B cell (primary cell): ENCODE data around the gene ZBED2. TPM values are rescaled to one million over a fixed set of nuclear protein-coding genes. Genes with fewer than 3 reads are reported as not detected.

ENCODE experiments used
- ATAC-seq: fragments of 200-7000 bp; cut with Tn5 transposase; one replicate; pipeline ENCODE4 v1.10.0; 2021; ENCODE audit warnings: low read depth, mild to moderate bottlenecking, moderate number of reproducible peaks, moderate library complexity
- CTCF ChIA-PET: fragments of 350-600 bp; sonication (Branson Sonifier 250); formaldehyde crosslinking; loops from one replicate; lab custom pipeline; 2021; ENCODE audit warnings: antibody characterized with exemption, inconsistent platforms; lab: Charles Lee
- POLR2A ChIA-PET: fragments of 350-600 bp; sonication (Branson Sonifier 250); formaldehyde crosslinking; loops from one replicate; lab custom pipeline; 2021; ENCODE audit warnings: antibody characterized with exemption; lab: Charles Lee
- DNase-seq: peaks from one replicate; pipeline ENCODE4 v3.0.0; 2013
- H2AFZ ChIP-seq: 2 replicates; pipeline ENCODE4 v1.6.1; 2012; ENCODE audit warnings: mild to moderate bottlenecking, low read depth, low read length; ENCODE audit not compliant: insufficient read depth, poor library complexity, severe bottlenecking
- H3K27ac ChIP-seq, 2 donors: 1 replicate in 1 of 2; 2 replicates in 1 of 2; pipeline ENCODE4 v1.5.1; 2012 to 2013; ENCODE audit warnings: low read length in 2 of 2, mild to moderate bottlenecking in 2 of 2, moderate library complexity in 1 of 2
- H3K27me3 ChIP-seq, 4 experiments: fragments of 200-600 bp in 1 of 4; sonication (generic) in 1 of 4; replicated peaks in 1 of 4; 1 replicate in 2 of 4; 2 replicates in 2 of 4; pipeline versions ENCODE4 v1.6.1 to v1.7.0; 2013 to 2016; ENCODE audit warnings: low read length in 3 of 4, mild to moderate bottlenecking in 2 of 4, mixed read lengths in 1 of 4, moderate library complexity in 1 of 4; ENCODE audit not compliant: insufficient read depth in 4 of 4, control insufficient read depth in 3 of 4; ENCODE audit errors: control extremely low read depth in 1 of 4
- H3K36me3 ChIP-seq, 2 experiments: replicated peaks in 1 of 2; 1 replicate in 1 of 2; 2 replicates in 1 of 2; pipeline versions ENCODE4 v1.6.1 to v1.7.1; 2013; ENCODE audit warnings: low read length in 1 of 2; ENCODE audit not compliant: insufficient read depth in 2 of 2, control insufficient read depth in 1 of 2; ENCODE audit errors: control extremely low read depth in 1 of 2, extremely low read depth in 1 of 2
- H3K4me1 ChIP-seq, 2 donors: fragments of 200-600 bp in 1 of 2; sonication (generic) in 1 of 2; 1 replicate in 1 of 2; 2 replicates in 1 of 2; pipeline versions ENCODE4 v1.5.1 to v1.6.1; 2013 to 2017; ENCODE audit warnings: low read length in 2 of 2; ENCODE audit not compliant: control insufficient read depth in 2 of 2, insufficient read depth in 2 of 2
- H3K4me2 ChIP-seq: replicated peaks from 2 replicates; pipeline ENCODE3; 2012; ENCODE audit warnings: mild to moderate bottlenecking, low read depth, low read length; ENCODE audit not compliant: poor library complexity, severe bottlenecking
- H3K4me3 ChIP-seq, 5 experiments: fragments of 200-600 bp in 1 of 5; sonication (generic) in 1 of 5; 1 replicate in 3 of 5; 2 replicates in 2 of 5; pipeline versions ENCODE4 v1.5.1 to v1.7.0; 2011 to 2016; ENCODE audit warnings: low read length in 4 of 5, mild to moderate bottlenecking in 4 of 5, low read depth in 2 of 5, control low read depth in 1 of 5, moderate library complexity in 1 of 5; ENCODE audit not compliant: insufficient read depth in 1 of 5; ENCODE audit errors: control extremely low read depth in 1 of 5, extremely low read depth in 1 of 5
- H3K79me2 ChIP-seq: fragments of 200-600 bp; sonication (generic); one replicate; pipeline ENCODE4 v1.6.0; 2016; ENCODE audit warnings: low read length; ENCODE audit not compliant: control insufficient read depth, insufficient read depth
- H3K9ac ChIP-seq: fragments of 200-600 bp; sonication (generic); 2 replicates; pipeline ENCODE4 v1.6.1; 2017; ENCODE audit warnings: mild to moderate bottlenecking, low read length, moderate library complexity
- H3K9me3 ChIP-seq, 3 donors: one replicate each; pipeline versions ENCODE4 v1.6.1 to v1.7.1; 2013; ENCODE audit warnings: low read length in 2 of 3; ENCODE audit not compliant: control insufficient read depth in 2 of 3, insufficient read depth in 1 of 3; ENCODE audit errors: control extremely low read depth in 1 of 3
- H4K20me1 ChIP-seq: 2 replicates; pipeline ENCODE4 v1.6.0; 2012; ENCODE audit warnings: mild to moderate bottlenecking, low read length; ENCODE audit not compliant: insufficient read depth, control insufficient read depth, poor library complexity, severe bottlenecking
- H3K27ac Mint-ChIP-seq: one replicate; pipeline ENCODE4 v1.8.0; 2021; ENCODE audit warnings: mixed read lengths
- H3K27me3 Mint-ChIP-seq: one replicate; pipeline ENCODE4 v1.8.0; 2021; ENCODE audit warnings: mixed read lengths
- H3K4me1 Mint-ChIP-seq: one replicate; pipeline ENCODE4 v1.8.0; 2021; ENCODE audit warnings: mixed read lengths
- H3K4me3 Mint-ChIP-seq: one replicate; pipeline ENCODE4 v1.8.0; 2021; ENCODE audit warnings: mixed read lengths
- H3K9me3 Mint-ChIP-seq: one replicate; pipeline ENCODE4 v1.8.0; 2022; ENCODE audit warnings: mixed read lengths; ENCODE audit not compliant: insufficient read depth
- CTCF ChIP-seq: fragments of 200-600 bp; IDR thresholded peaks from one replicate; pipeline ENCODE4 v1.8.0; 2022; ENCODE audit warnings: antibody characterized with exemption, mild to moderate bottlenecking
- EZH2 ChIP-seq: IDR thresholded peaks from 2 replicates; pipeline ENCODE4 v1.6.1; 2012; ENCODE audit warnings: borderline replicate concordance, low read depth, mild to moderate bottlenecking, moderate library complexity, low read length; ENCODE audit not compliant: insufficient read depth, poor library complexity, severe bottlenecking
- WGBS: methylation state at CpG from one replicate; pipeline ENCODE4 v1.1.5; 2013; ENCODE audit warnings: missing lambda C conversion rate; ENCODE audit not compliant: insufficient coverage; 5-methylcytosine and 5-hydroxymethylcytosine counted together
- intact Hi-C: fragments of 100-400 bp; cut with micrococcal nuclease; formaldehyde crosslinking; loops from one replicate; pipeline ENCODE4 v1.10.0; 2022
- polyA plus RNA-seq: library from polyadenylated mRNA; depleted of rRNA; stranded (reverse); fragments of >200 nt; gene quantifications from 2 replicates; pipeline ENCODE4 v1.2.3, GENCODE V29; 2012
- total RNA-seq, 2 donors: library from RNA; stranded (reverse); fragments of 120-200 nt in 1 of 2; gene quantifications; 1 replicate in 1 of 2; 2 replicates in 1 of 2; pipeline versions ENCODE4 v1.2.3 to v1.2.4, GENCODE V29; 2013 to 2022

ZBED2 gene
- total and polyA plus RNA-seq, 2 donors (not counting 1 experiment from before 2014, with no cell fraction given), result 0.36 to 6.0 TPM

GRCh38 chr3:111568911-111569310, 26.2 kb downstream of the ZBED2 start:
- no peak overlapping the region for H3K4me2 ChIP-seq
- no peaks in the 10 kb centered on the region for H3K27me3 ChIP-seq
- TF ChIP-seq EZH2, result no peak
- TF ChIP-seq CTCF, result no peak
- H3K9me3 Mint-ChIP-seq, result no peaks in the 10 kb centered on the region
- H3K9me3 ChIP-seq, result no peaks in the 10 kb centered on the region
- no peak overlapping the region for H3K27ac ChIP-seq
- H3K79me2 ChIP-seq, result no peaks in the 10 kb centered on the region
- no peak overlapping the region for H3K27ac Mint-ChIP-seq
- H3K4me3 ChIP-seq, result no peak overlapping the region
- ChIA-PET CTCF (interaction anchor here (1.0 to 1.5 kb wide), 2 partner anchors 9 to 124 kb away, joined by 4 read pairs; no protein-coding TSS in a partner anchor), POLR2A (no interaction called here)
- no peak overlapping the region for H3K4me3 Mint-ChIP-seq
- DNase-seq (no peak), ATAC-seq (no peak)
- H3K27me3 Mint-ChIP-seq, result no peaks in the 10 kb centered on the region
- no peaks in the 10 kb centered on the region for H3K4me1 ChIP-seq
- H4K20me1 ChIP-seq, result no peaks in the 10 kb centered on the region
- H2AFZ ChIP-seq, result no peak overlapping the region
- intact Hi-C loops, result no loop called here
- H3K9ac ChIP-seq, result no peak overlapping the region
- peaks cover 0 to 12% of the 10 kb centered on the region in 2 experiments for H3K36me3 ChIP-seq
- H3K4me1 Mint-ChIP-seq, result peaks cover 2% of the 10 kb centered on the region

- no peaks in the 10 kb centered on the region for H3K27me3 Mint-ChIP-seq
- no peaks in the 10 kb centered on the region for H4K20me1 ChIP-seq
- 100% methylated on average over 1 of the region's 2 CpGs for WGBS
- ChIA-PET CTCF (no interaction called here), POLR2A (no interaction called here)
- no peak for TF ChIP-seq EZH2
- no peak for TF ChIP-seq CTCF
- H3K9me3 Mint-ChIP-seq, result no peaks in the 10 kb centered on the region
- intact Hi-C loops, result no loop called here
- DNase-seq, result no peak
- H3K4me2 ChIP-seq, result no peak overlapping the region
- peaks cover 0 to 12% of the 10 kb centered on the region in 2 experiments for H3K36me3 ChIP-seq
- peaks cover 2% of the 10 kb centered on the region for H3K4me1 Mint-ChIP-seq
- no peak overlapping the region for H3K9ac ChIP-seq
- no peak for ATAC-seq
- no peaks in the 10 kb centered on the region for H3K4me1 ChIP-seq
- H2AFZ ChIP-seq, result no peak overlapping the region
- H3K27me3 ChIP-seq, result no peaks in the 10 kb centered on the region
- H3K4me3 ChIP-seq, result no peak overlapping the region
- no peak overlapping the region for H3K27ac Mint-ChIP-seq
- H3K9me3 ChIP-seq, result no peaks in the 10 kb centered on the region
- H3K4me3 Mint-ChIP-seq, result no peak overlapping the region
- H3K79me2 ChIP-seq, result no peaks in the 10 kb centered on the region
- no peak overlapping the region for H3K27ac ChIP-seq
These were observed 26.8 kb downstream of the ZBED2 start for GRCh38 chr3:111568355-111568754.
